Right cardiac atrium (tissue), 5 donors: ENCODE results near the gene CBR3. TPM values are rescaled to one million over a fixed set of nuclear protein-coding genes. Genes with fewer than 3 reads are reported as not detected.
"Not testable (repeated sequence)": the region's sequence is repeated elsewhere in the genome, so short reads cannot be mapped to it uniquely, and the experiment has no call there.

ENCODE experiments used
- ATAC-seq, 2 donors: fragments of 200-7000 bp; cut with Tn5 transposase; one replicate each; pipeline versions ENCODE4 v1.8.0 to v1.9.1; 2020; ENCODE audit warnings: moderate library complexity in 2 of 2, mild to moderate bottlenecking in 1 of 2
- DNase-seq, 3 donors: peaks; one replicate each; pipeline ENCODE4 v3.0.0-alpha.2; 2020
- H3K27ac ChIP-seq: one replicate; pipeline ENCODE4 v1.5.1; 2013; ENCODE audit warnings: mild to moderate bottlenecking, low read length, control low read depth, moderate library complexity
- H3K27me3 ChIP-seq: one replicate; pipeline ENCODE4 v1.6.1; 2013; ENCODE audit not compliant: control insufficient read depth, insufficient read depth
- H3K4me1 ChIP-seq: one replicate; pipeline ENCODE4 v1.6.1; 2013; ENCODE audit warnings: low read length; ENCODE audit not compliant: control insufficient read depth, insufficient read depth
- H3K4me3 ChIP-seq: one replicate; pipeline ENCODE4 v1.5.1; 2013; ENCODE audit warnings: low read length, control low read depth
- H3K9me3 ChIP-seq: one replicate; pipeline ENCODE4 v1.6.1; 2013; ENCODE audit warnings: low read length; ENCODE audit not compliant: control insufficient read depth
- WGBS: extraction: QIAGEN DNeasy Blood & Tissue Kit; methylation state at CpG from one replicate; pipeline ENCODE4 v1.1.7; 2013; 5-methylcytosine and 5-hydroxymethylcytosine counted together
- intact Hi-C, 4 donors: fragments of 100-400 bp; cut with DNase I; formaldehyde crosslinking; loops; one replicate each; pipeline versions ENCODE4 v1.11.0 to v1.14.0; 2022 to 2023
- long read RNA-seq, 4 donors: library from polyadenylated mRNA; unstranded; transcript quantifications; one replicate each; pipeline ENCODE4 v2.0.0, GENCODE V29; 2020 to 2021
- polyA plus RNA-seq: library from polyadenylated mRNA; stranded (reverse); fragments of 200-250 nt; gene quantifications from one replicate; pipeline ENCODE4 v1.2.3, GENCODE V29; 2013
- total RNA-seq, 4 donors: library from RNA; stranded (reverse); fragmentation: NEBNext Ultra II Directional; extraction: Animal tissue kit (Norgen Biotek cat#: 25700); gene quantifications; one replicate each; pipeline ENCODE4 v1.2.1, GENCODE V29; 2021
- donor health status: healthy with polysubstance abuse.
- donor health status: DM: no; HTN: yes; CAD: no.
- donor health status: DM: no; HTN: no; CAD: no.
- donor health status: DM: no; HTN: yes; CAD: no; lungs with severe emphysema.
- donor health status: DM: yes; HTN: yes; CAD: no.

Gene CBR3
- total RNA-seq (1 to 10 TPM; 3.1 to 4.1 (median 3.5) TPM), polyA plus RNA-seq (6.2 TPM)
- long read RNA-seq, donor 1 = 0 reads
- long read RNA-seq, donor 2, partial matches to known transcripts = 0 of 5 reads
- long read RNA-seq, donor 2, other reads (novel, unspliced or antisense) = 2 of 5 reads
- long read RNA-seq, donor 3, partial matches to known transcripts = 0 of 2 reads
- long read RNA-seq, donor 3, other reads (novel, unspliced or antisense) = 0 of 2 reads
- long read RNA-seq, donor 4, partial matches to known transcripts = 0 of 2 reads
- long read RNA-seq, donor 4, other reads (novel, unspliced or antisense) = 0 of 2 reads

DNA sequence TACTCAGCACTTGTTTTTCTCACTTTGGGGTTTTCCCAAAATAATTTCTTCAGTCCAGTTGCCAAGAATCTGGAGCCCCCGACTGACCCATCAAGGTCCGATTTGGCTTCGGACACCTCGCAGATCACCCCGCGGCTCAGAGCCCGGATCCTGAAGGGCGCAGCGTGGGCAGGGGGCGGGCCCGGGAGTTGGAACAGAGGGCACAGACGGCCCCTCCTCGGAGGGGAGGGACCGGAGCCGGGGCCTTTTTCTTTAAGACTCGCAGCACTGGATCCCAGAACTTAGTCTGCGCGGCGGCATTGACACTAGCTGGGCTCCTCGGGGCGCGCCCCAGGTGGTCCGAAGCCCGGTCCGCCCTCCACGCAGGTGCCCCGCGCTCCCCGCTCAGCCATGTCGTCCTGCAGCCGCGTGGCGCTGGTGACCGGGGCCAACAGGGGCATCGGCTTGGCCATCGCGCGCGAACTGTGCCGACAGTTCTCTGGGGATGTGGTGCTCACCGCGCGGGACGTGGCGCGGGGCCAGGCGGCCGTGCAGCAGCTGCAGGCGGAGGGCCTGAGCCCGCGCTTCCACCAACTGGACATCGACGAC, at the start of gene CBR3:
CBR3 (plus strand) TSS at position 277 of the 588 bp plus-strand sequence; CDS start at position 391, 114 bp downstream.
- under 1% methylated on average over 53 of the region's 53 CpGs for WGBS
- Histone ChIP-seq H3K4me3 (peak within 1 kb of the TSS; percentile 57), H3K27ac (peak within 1 kb of the TSS; percentile 61), H3K4me1 (peaks cover 3% of the 10 kb centered on the region), H3K9me3 (no peaks in the 10 kb centered on the region), H3K27me3 (no peaks in the 10 kb centered on the region)
- ATAC-seq (peak; percentile 65 to 76), DNase-seq (peak; percentile 68 to 91 (median 88))
- intact Hi-C loops = no loop called here

DNA sequence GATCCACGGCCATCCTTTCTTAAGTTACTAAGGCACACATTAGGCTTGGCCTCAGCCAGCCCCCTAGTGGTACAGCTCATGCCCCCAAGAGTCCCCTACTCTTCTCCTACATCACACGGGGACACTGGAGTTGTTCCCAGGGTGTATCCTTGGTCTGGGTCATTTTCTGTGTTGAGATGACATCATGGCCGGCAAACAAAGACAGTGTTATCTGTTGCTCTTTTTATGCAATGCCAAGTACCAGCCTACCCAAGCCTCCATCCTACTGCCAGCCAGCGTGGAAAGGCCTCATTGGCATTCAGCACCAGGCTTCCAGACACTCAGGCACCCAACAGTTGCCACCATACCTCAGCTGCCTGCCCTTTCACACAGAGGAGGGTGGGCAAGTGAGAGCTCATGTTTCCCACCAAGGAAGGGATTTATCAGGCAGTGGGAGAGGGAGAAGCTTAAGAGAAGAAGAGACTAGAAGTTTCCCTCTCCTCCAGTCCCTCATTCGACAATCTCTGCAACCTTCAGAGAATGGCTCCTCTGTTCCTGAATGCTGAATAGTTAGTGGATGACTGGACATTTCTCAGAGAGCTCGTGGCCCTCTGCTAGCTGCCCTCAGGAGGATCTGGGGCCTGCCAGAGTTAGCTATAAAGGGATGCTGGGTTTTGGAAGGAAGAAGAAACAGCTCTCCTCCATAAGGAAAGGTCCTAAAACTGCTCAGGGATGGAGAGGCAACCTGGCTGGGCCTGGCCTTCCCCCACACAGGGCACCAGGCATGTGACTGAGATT, 47.3 kb upstream of the CBR3 start:
- intact Hi-C loops = no loop called here
- ATAC-seq = peak in 1 of 2 donors; percentile 26
- 51% methylated on average over 6 of the region's 6 CpGs for WGBS

DNA sequence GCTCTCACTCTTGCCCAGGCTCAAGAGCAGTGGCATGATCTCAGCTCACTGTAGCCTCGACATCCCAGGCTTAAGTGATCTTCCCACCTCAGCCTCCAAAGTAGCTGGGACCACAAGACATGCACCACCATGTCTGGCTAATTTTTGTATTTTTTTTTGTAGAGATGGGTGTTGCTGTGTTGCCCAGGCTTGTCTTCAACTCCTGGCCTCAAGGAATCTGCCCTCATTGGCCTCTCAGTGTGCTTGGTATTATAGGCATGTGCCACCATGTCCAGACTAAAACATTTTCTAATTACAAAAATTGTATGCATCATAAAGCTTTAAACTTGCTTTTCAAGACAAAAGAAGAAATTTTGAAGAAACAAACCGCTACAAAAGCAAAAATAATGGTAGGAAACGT, 44.9 kb upstream of the CBR3 start:
- H3K9me3 ChIP-seq = no peaks in the 10 kb centered on the region
- 89% methylated on average over 3 of the region's 3 CpGs for WGBS
- no peaks in the 10 kb centered on the region for H3K27me3 ChIP-seq
- ATAC-seq (no peak), DNase-seq (no peak)
- intact Hi-C loops = no loop called here
- H3K27ac ChIP-seq = no peak overlapping the region
- peaks cover 5% of the 10 kb centered on the region for H3K4me1 ChIP-seq
- H3K4me3 ChIP-seq = no peak overlapping the region

More for the DNA sequence above, 47.3 kb upstream of the CBR3 start:
- H3K4me3 ChIP-seq = no peak overlapping the region
- H3K9me3 ChIP-seq = no peaks in the 10 kb centered on the region
- H3K4me1 ChIP-seq = peaks cover 5% of the 10 kb centered on the region
- peak overlapping the region; percentile 75 for H3K27ac ChIP-seq
- no peaks in the 10 kb centered on the region for H3K27me3 ChIP-seq
- DNase-seq = no peak

DNA sequence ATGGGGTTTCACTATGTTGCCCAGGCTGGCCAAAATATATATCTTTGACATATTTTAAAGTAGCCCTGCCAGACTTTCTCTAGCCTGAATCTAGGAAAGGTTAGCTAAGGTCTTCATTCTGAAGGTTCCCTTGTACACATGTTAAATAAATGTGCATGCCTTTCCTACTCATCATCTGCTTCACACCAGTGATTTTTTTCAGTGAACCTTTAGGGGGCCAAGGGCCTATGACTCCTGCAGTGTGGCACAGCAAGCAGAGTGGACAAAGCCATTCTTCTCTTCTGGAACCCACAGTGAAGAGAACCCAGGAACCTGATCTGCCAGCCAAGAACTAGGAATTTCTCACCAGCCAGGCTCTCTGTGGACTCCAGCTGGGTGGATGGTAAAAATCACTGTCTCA, 42.2 kb upstream of the CBR3 start:
- DNase-seq = no peak
- intact Hi-C loops = no loop called here
- no peaks in the 10 kb centered on the region for H3K27me3 ChIP-seq
- H3K9me3 ChIP-seq = no peaks in the 10 kb centered on the region
- no peak overlapping the region for H3K27ac ChIP-seq
- no peak for ATAC-seq
- no peak overlapping the region for H3K4me3 ChIP-seq
- H3K4me1 ChIP-seq = peaks cover under 1% of the 10 kb centered on the region

DNA sequence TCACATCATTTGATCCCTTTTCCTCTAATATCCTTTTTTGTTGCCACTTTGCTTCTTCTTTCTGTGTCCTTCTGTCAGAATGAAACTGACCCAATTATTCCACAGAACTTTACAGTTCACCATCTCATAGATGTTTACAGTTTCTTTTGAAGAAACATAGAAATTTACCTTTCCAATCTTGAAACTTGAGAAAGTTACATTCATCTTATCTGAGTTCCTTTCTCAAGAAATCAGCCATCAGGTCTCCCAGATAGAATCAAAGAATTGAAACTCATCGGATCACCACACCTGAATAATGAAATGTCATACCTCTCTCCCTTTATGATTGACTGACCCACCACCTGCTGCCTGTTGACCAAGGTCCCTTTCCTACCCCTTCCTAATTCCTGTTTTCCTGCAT, 41.4 kb upstream of the CBR3 start:
- intact Hi-C loops = no loop called here
- Histone ChIP-seq H3K4me3 (no peak overlapping the region), H3K9me3 (no peaks in the 10 kb centered on the region), H3K4me1 (peaks cover 1% of the 10 kb centered on the region), H3K27ac (no peak overlapping the region), H3K27me3 (no peaks in the 10 kb centered on the region)
- DNase-seq = no peak
- ATAC-seq = no peak
- 83% methylated on average over 1 of the region's 1 CpG for WGBS

DNA sequence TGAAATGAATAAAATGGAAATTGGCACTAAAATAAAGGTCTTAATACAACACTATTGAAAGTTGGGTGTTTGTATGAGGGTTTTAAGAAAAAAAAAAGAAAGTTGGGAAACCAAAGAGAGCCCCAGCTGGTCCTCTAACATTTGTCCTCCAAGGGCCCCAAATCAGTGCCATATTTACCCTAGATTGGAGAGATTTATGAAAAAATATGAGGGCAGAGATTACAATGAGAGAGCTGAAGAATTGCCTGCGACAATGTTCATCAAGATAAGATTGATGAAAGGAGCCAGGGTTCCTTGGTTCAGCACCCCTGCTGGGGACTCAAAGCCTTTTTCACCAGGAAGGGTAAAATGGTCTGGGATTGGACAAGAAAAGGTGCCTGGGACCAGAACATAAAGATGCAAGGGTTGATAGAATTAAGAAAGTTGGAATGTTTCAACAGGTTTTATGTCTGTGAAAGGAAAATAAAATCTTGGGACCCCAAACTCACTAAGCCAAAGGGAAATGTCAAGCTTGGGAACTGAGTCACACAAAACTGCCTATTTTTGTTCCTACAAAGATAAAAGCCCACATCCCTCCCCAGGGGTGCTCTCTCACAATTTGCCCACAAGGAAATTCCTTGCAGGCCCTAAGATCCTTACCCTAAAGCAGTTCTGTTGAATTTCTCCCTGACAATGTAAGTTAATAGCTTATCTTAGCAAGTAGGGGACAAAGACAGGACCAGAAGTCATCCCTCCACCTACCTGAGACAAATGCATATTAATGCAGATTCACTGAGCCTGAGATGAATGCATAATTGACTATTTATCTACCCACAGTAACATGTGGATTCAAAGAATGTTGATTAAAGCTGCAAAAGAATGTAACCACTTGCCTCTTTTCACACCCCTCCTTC, 38.2 kb upstream of the CBR3 start:
- no peak for DNase-seq
- Histone ChIP-seq H3K27me3 (no peaks in the 10 kb centered on the region), H3K27ac (no peak overlapping the region), H3K4me1 (peaks cover 1% of the 10 kb centered on the region), H3K9me3 (no peaks in the 10 kb centered on the region), H3K4me3 (no peak overlapping the region)
- no peak for ATAC-seq
- intact Hi-C loops = no loop called here
- 44% methylated on average over 1 of the region's 1 CpG for WGBS

DNA sequence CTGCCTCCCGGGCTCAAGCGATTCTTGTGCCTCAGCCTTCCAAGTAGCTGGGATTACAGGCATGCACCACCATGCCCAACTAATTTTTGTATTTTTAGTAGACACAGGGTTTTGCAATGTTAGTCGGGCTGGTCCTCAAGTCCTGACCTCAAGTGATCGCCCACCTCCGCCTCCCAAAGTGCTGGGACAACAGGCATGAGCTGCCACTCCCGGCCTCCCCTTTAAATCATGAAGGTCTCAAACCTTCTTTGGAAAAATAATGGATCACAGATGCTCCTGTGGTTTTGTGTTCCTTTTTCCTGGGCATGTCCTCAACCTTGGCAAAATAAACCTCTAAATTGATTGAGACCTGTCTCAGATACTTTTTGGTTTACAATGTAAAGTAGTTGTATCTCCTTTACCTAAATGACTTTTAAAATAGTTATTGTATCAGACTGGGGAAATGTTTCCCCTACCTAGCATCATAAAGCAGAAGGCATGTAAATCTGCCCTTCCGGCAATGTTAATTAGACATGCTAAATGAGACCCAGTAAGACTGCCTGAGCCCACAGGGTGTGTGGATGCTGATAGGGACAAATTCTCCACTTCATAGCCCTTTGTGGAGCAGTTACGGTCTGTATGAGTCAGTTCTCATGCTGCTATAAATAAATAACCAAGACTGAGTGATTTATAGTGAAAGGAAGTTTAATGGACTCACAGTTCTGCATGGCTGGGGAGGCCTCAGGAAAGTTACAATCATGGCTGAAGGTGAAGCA, 37.3 kb upstream of the CBR3 start:
- H3K4me3 ChIP-seq = no peak overlapping the region
- no peak for ATAC-seq
- WGBS = 67% methylated on average over 8 of the region's 8 CpGs
- H3K27me3 ChIP-seq = no peaks in the 10 kb centered on the region
- peaks cover 1% of the 10 kb centered on the region for H3K4me1 ChIP-seq
- intact Hi-C loops = no loop called here
- no peak overlapping the region for H3K27ac ChIP-seq
- no peak for DNase-seq
- no peaks in the 10 kb centered on the region for H3K9me3 ChIP-seq

DNA sequence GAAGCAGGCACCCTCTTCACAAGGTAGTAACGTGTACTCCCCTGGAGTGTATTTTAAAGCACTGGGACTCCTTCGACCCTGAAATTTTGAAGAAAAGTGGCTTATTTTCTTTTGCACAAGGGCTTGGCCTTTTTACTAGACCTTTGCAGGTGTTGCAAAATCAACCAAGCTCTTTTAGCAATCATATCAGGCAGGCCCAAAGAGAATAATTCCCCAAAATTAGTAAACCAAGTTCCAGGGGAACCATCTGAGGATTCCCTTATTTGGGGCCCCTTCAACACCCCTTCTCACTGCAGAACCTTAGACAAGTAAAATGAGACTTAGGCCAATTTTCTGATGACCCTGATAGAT, 36.7 kb upstream of the CBR3 start:
- intact Hi-C loops = no loop called here
- Histone ChIP-seq H3K9me3 (no peaks in the 10 kb centered on the region), H3K4me1 (peaks cover 1% of the 10 kb centered on the region), H3K27ac (no peak overlapping the region), H3K27me3 (no peaks in the 10 kb centered on the region), H3K4me3 (no peak overlapping the region)
- WGBS = 64% methylated on average over 2 of the region's 2 CpGs
- no peak for DNase-seq
- no peak for ATAC-seq

DNA sequence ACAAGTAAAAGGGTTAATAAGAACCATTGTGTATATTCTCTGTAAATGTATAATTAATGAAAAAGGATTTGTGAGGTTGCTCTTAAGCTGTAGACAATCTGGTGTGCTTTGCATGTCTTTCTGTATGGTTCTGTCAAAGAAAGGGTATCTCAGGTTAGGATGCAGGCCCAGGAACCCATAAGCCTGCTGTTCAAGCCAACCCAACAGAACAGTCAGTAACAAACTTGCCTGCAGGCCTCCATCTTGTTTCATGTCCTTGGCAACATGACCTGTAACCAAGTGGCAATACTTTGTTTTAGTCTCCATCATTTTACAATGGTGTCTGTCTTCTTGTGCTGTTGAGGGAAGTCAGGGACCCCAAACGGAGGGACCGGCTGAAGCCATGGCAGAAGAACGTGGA, 35.9 kb upstream of the CBR3 start:
- 97% methylated on average over 3 of the region's 3 CpGs for WGBS
- ATAC-seq = no peak
- intact Hi-C loops = no loop called here
- no peak overlapping the region for H3K4me3 ChIP-seq
- H3K9me3 ChIP-seq = no peaks in the 10 kb centered on the region
- no peak for DNase-seq
- H3K27me3 ChIP-seq = no peaks in the 10 kb centered on the region
- no peak overlapping the region for H3K27ac ChIP-seq
- H3K4me1 ChIP-seq = peaks cover 1% of the 10 kb centered on the region

DNA sequence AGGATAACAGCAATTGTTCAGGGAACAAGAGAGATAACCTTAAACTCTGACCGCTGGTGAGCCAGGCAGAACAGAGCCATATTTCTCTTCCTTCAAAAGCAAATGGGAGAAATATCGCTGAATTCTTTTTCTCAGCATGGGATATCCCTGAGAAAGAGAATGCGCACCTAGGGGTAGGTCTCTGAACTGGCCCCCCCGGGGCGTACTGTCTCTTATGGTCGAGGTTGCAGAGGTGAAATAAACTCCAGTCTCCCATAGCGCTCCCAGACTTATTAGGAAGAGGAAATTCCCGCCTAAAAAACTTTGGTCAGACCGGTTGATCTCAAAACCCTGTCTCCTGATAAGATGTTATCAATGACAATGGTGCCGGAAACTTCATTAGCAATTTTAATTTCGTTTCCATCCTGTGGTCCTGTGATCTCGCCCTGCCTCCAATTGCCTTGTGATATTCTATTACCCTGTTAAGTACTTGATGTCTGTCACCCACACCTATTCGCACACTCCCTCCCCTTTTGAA, 35.1 kb upstream of the CBR3 start:
- H3K9me3 ChIP-seq, H3K27ac ChIP-seq, H3K27me3 ChIP-seq, intact Hi-C loops, DNase-seq, H3K4me3 ChIP-seq, H3K4me1 ChIP-seq, ATAC-seq: not testable (repeated sequence)
- WGBS = 36% methylated on average over 13 of the region's 13 CpGs
